Smooth muscle cell (in vitro differentiated cells): ENCODE data around the gene MAML2. TPM values are rescaled to one million over a fixed set of nuclear protein-coding genes. Genes with fewer than 3 reads are reported as not detected.

Experiments
- DNase-seq: peaks from one replicate; lab custom pipeline; 2025; ENCODE audit not compliant: unreplicated experiment; lab: John Stamatoyannopoulos, UW
- H2AFZ ChIP-seq: fragments of 200-600 bp; sonication (generic); 2 replicates; pipeline ENCODE4 v1.6.0; 2016; ENCODE audit warnings: antibody characterized with exemption, low read depth, mild to moderate bottlenecking
- H3F3A ChIP-seq: fragments of 200-600 bp; sonication (generic); 2 replicates; pipeline ENCODE4 v1.6.0; 2017; ENCODE audit warnings: antibody characterized with exemption, low read depth
- H3K27ac ChIP-seq: fragments of 200-600 bp; sonication (generic); 2 replicates; pipeline ENCODE4 v1.5.1; 2016; ENCODE audit warnings: low read depth, mild to moderate bottlenecking
- H3K27me3 ChIP-seq: fragments of 200-600 bp; sonication (generic); 2 replicates; pipeline ENCODE4 v1.6.1; 2016; ENCODE audit warnings: low read depth, mild to moderate bottlenecking
- H3K36me3 ChIP-seq: fragments of 200-600 bp; sonication (generic); 2 replicates; pipeline ENCODE4 v1.5.1; 2016; ENCODE audit warnings: low read depth
- H3K4me1 ChIP-seq: fragments of 200-600 bp; sonication (generic); 2 replicates; pipeline ENCODE4 v1.5.1; 2016; ENCODE audit warnings: low read depth
- H3K4me2 ChIP-seq: fragments of 200-600 bp; sonication (generic); 2 replicates; pipeline ENCODE4 v1.6.0; 2016; ENCODE audit warnings: mild to moderate bottlenecking
- H3K4me3 ChIP-seq: fragments of 200-600 bp; sonication (generic); 2 replicates; pipeline ENCODE4 v1.5.1; 2016; ENCODE audit warnings: mild to moderate bottlenecking
- H3K79me2 ChIP-seq: fragments of 200-600 bp; sonication (generic); 2 replicates; pipeline ENCODE4 v1.6.0; 2016; ENCODE audit warnings: low read depth, mild to moderate bottlenecking
- H3K9ac ChIP-seq: fragments of 200-600 bp; sonication (generic); 2 replicates; pipeline ENCODE4 v1.6.0; 2016; ENCODE audit warnings: low read depth
- H3K9me3 ChIP-seq: fragments of 200-600 bp; sonication (generic); replicated peaks from 2 replicates; pipeline ENCODE4 v1.5.1; 2016; ENCODE audit warnings: low read depth
- H4K20me1 ChIP-seq: fragments of 200-600 bp; sonication (generic); 2 replicates; pipeline ENCODE4 v1.6.0; 2016; ENCODE audit warnings: low read depth
- CTCF ChIP-seq: fragments of 200-600 bp; sonication (generic); IDR thresholded peaks from 2 replicates; pipeline ENCODE4 v1.5.1; 2017; ENCODE audit warnings: borderline replicate concordance, mild to moderate bottlenecking, antibody characterized with exemption; ENCODE audit not compliant: insufficient read depth, poor library complexity, severe bottlenecking
- WGBS: methylation state at CpG from one replicate; pipeline ENCODE4 v1.1.7; 2016; ENCODE audit warnings: low lambda C conversion rate; 5-methylcytosine and 5-hydroxymethylcytosine counted together
- polyA plus RNA-seq: library from polyadenylated mRNA; unstranded; fragments of >200 nt; fragmentation: Nextera tagmentation; extraction: Ambion mirVana; gene quantifications from 2 replicates; pipeline ENCODE4 v1.2.1, GENCODE V29; 2016
- total RNA-seq: library from RNA; depleted of rRNA; stranded (reverse); fragments of >200 nt; gene quantifications from 2 replicates; pipeline ENCODE4 v1.2.3, GENCODE V29; 2014

The MAML2 gene
- total and polyA plus RNA-seq, 2 experiments from 2014 or later, result 8.7 to 52.4 TPM

- WGBS, result 95% methylated on average over 8 of the region's 8 CpGs
- peaks cover 8% of the 10 kb centered on the region for H3F3A ChIP-seq
- no peak for TF ChIP-seq CTCF
- no peaks in the 10 kb centered on the region for H3K36me3 ChIP-seq
- H3K4me3 ChIP-seq, result no peak overlapping the region
- H3K79me2 ChIP-seq, result peaks cover 57% of the 10 kb centered on the region
- H2AFZ ChIP-seq, result no peak overlapping the region
- H3K9me3 ChIP-seq, result no peaks in the 10 kb centered on the region
- peaks cover 8% of the 10 kb centered on the region for H4K20me1 ChIP-seq
- H3K27ac ChIP-seq, result no peak overlapping the region
- no peak for DNase-seq
- peaks cover 9% of the 10 kb centered on the region for H3K4me1 ChIP-seq
- H3K27me3 ChIP-seq, result no peaks in the 10 kb centered on the region
- H3K4me2 ChIP-seq, result no peak overlapping the region
- no peak overlapping the region for H3K9ac ChIP-seq
These were observed 250.5 kb downstream of the MAML2 start for GRCh38 chr11:96092511-96092910.

- no peak overlapping the region for H3K9ac ChIP-seq
- no peak overlapping the region for H3K4me2 ChIP-seq
- no peak for TF ChIP-seq CTCF
- H3K79me2 ChIP-seq, result peaks cover 57% of the 10 kb centered on the region
- H3K36me3 ChIP-seq, result no peaks in the 10 kb centered on the region
- WGBS, result 85% methylated on average over 1 of the region's 1 CpG
- no peak overlapping the region for H3K4me3 ChIP-seq
- H3K4me1 ChIP-seq, result peaks cover 9% of the 10 kb centered on the region
- H4K20me1 ChIP-seq, result peaks cover 13% of the 10 kb centered on the region
- no peak for DNase-seq
- H3K27me3 ChIP-seq, result no peaks in the 10 kb centered on the region
- peaks cover 8% of the 10 kb centered on the region for H3F3A ChIP-seq
- H3K9me3 ChIP-seq, result no peaks in the 10 kb centered on the region
- no peak overlapping the region for H2AFZ ChIP-seq
- no peak overlapping the region for H3K27ac ChIP-seq
These were observed 251.5 kb downstream of the MAML2 start for GRCh38 chr11:96091476-96091875.

GRCh38 chr11:96090711-96091110, 252.3 kb downstream of the MAML2 start:
- H3K4me1 ChIP-seq, result peaks cover 10% of the 10 kb centered on the region
- peak overlapping the region; percentile 73 for H3K27ac ChIP-seq
- H3K4me3 ChIP-seq, result no peak overlapping the region
- H3K27me3 ChIP-seq, result no peaks in the 10 kb centered on the region
- no peaks in the 10 kb centered on the region for H3K9me3 ChIP-seq
- H3F3A ChIP-seq, result peaks cover 8% of the 10 kb centered on the region
- whole genome bisulfite sequencing, result 18% methylated on average over 5 of the region's 5 CpGs
- no peak overlapping the region for H3K9ac ChIP-seq
- no peak overlapping the region for H2AFZ ChIP-seq
- no peak for TF ChIP-seq CTCF
- no peaks in the 10 kb centered on the region for H3K36me3 ChIP-seq
- H3K79me2 ChIP-seq, result peaks cover 63% of the 10 kb centered on the region
- peak overlapping the region; percentile 70 for H3K4me2 ChIP-seq
- DNase-seq, result no peak
- H4K20me1 ChIP-seq, result peaks cover 14% of the 10 kb centered on the region

GRCh38 chr11:96088914-96089313, 254.1 kb downstream of the MAML2 start:
- Histone ChIP-seq H3F3A (peaks cover 8% of the 10 kb centered on the region), H3K9me3 (no peaks in the 10 kb centered on the region), H3K4me2 (no peak overlapping the region), H3K79me2 (peaks cover 64% of the 10 kb centered on the region), H3K27ac (no peak overlapping the region), H4K20me1 (peaks cover 17% of the 10 kb centered on the region), H3K27me3 (no peaks in the 10 kb centered on the region), H3K36me3 (no peaks in the 10 kb centered on the region), H2AFZ (no peak overlapping the region), H3K4me1 (peaks cover 20% of the 10 kb centered on the region), H3K4me3 (no peak overlapping the region), H3K9ac (no peak overlapping the region)
- TF ChIP-seq CTCF, result no peak
- no peak for DNase-seq
- 65% methylated on average over 3 of the region's 3 CpGs for WGBS
